GM21717 (cell line): ENCODE measurements around the gene PER1.
"Not testable (repeated sequence)": the region's sequence is repeated elsewhere in the genome, so short reads cannot be mapped to it uniquely, and the experiment has no call there.

Experiments used
- ATAC-seq: cut with Tn5 transposase; IDR thresholded peaks from one replicate; pipeline ENCODE4 v1.9.1; 2021; ENCODE audit warnings: mild to moderate bottlenecking, moderate library complexity; ENCODE audit not compliant: unreplicated experiment

Gene PER1

DNA sequence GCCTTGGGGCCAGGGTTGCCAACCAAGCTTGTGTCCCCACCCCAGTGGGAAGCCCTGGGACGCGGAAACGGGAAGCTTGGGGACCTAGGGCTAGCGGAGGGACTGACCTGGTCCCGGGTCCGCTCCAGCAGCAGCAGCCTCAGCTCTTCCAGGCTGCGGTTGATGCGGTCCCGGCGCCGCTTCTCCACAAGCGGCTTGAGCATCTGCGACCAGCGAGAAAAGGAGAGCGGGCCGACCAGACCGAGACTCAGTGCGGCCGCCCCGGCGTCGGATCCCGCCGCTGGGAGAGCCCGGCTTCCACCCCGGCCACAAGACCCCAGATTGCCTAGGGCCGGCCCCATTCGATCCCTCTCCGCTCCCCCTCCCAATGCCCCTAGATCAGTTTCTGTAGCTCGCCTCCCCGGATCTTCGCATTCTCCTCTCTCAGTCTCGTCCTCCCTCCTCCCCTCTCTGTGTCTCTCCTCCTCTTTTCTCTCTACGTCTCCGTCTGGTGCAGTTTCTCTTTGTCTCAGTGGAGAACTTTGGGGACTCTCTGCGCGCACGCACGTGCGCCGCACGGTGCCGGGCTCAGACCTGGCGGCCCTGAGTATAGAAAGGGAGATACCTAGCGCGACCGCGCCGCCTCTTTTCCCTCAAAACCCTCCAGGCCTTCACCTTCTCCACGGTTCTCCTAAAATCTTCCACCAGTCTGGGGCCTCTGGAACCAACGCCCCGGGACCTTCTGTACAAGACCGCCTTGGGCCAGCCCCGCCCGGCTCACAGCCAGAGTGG is 29.1 kb downstream of the PER1 start:
- no peak for ATAC-seq

DNA sequence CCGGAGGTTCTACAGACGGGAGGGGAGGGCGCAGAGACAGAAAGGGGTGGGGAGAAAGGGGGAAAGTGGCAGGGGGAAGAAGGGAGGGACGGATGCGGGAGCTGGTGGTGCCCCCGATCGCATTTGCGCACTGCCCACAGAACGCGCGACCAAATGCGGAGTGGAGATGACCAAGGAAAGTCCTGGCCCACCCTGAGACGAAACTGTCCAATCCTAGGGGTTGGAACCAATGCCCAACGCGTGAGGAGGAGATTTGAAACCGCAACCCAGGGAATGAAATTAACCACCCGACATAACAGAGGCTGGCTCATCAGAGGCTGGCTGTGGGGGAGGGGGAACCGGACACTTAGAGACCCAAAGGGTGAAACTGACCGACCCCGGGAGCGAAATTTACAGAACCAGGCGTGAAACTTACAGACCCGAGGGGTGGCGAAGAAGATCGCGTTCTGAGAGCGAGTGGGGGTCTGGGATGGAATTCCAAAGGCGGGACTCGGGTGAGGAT is 29.7 kb downstream of the PER1 start:
- ATAC-seq, result no peak

- ATAC-seq, result no peak
Observed at GRCh38 chr17:8121681-8122421, 30.4 kb downstream of the PER1 start.

DNA sequence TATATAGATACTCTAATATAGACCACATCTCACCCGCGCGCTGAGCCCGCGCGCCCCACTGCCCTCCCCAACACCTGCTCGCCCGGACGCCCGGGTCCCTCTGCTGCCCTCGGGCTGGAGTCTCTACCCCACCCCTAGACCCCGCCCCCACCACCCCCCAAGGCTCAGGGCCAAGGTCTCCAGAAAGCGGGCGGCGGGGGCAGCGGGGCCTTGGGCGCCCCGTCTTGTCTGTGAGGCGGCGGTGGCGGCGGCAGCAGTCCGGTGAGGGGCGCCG is 30.9 kb downstream of the PER1 start:
- ATAC-seq, result no peak

DNA sequence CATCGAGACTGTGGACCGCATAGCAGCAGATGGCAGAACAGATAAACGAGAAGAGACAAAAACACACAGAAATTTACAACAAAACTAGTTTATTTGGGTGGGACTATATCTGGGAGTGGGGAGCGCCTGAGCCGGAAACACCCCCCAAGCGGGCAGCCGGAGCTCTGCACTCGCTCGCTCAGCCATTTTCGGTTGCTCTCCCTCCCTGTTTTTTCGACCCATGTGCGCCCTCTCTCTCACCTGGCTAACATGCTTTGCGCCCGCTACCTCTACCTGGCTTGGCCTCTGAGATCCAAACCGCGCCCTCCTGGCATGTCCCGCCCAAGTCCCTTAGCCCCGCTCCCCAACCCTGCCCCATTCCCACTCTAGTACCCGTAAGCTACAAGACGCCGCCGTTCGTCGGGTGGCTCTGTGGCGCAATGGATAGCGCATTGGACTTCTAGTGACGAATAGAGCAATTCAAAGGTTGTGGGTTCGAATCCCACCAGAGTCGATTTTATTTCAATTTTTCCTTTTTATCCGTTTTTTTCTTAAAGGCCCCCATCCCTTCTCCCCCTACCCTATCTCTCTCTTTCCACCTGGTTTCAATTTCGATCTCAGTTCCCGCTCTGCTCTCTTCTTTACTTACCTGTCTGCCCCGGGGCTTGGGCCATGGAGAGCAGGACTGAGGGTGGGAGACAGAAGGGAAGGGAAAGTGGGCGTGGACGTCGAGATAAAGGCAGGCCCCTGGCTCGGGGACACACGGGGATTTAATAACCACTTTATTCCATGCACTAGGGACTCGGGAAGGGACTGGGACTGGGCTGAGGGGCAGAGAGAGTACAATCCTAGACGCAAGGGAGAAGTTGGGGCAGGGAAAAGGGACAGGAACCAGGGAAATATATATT is 31.4 kb downstream of the PER1 start:
- ATAC-seq, result no peak

DNA sequence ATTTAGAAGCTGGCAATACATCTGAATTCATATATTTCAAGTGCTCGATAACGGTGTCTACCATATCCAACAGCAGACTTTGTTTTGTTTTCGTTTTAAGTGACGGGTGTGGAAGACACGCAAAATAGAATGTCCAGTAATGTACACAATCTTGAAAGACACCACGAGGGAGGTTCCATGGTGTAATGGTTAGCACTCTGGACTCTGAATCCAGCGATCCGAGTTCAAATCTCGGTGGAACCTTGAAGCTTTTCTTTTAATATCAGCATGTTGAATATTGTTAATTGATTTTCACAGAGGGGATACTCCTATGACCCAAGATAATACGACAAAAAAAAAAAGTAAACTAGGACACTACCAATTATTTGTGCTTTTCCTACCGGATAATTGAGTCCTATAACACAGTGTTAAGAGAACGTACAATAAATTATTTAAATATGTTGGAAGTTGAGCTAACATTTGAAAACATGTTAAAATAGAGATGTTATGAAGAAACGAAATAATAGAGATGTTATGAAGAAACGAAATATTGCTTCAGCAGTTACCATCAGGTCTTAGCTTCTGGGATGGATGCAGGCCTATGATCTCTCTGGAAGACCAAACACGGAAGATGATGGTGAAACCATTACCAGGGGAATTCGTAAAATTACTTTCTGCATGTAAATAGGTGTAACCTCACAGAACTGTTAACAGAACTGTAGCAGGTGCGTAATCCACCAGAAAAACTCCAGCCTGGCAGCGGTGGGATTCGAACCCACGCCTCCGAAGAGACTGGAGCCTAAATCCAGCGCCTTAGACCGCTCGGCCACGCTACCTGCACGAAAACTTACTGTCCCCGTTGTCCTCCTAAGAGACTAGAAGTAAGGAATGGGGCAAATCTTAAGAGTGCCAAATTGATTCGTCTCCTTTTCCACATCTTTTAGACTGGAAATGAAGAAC is 32.4 kb downstream of the PER1 start:
- no peak for ATAC-seq

DNA sequence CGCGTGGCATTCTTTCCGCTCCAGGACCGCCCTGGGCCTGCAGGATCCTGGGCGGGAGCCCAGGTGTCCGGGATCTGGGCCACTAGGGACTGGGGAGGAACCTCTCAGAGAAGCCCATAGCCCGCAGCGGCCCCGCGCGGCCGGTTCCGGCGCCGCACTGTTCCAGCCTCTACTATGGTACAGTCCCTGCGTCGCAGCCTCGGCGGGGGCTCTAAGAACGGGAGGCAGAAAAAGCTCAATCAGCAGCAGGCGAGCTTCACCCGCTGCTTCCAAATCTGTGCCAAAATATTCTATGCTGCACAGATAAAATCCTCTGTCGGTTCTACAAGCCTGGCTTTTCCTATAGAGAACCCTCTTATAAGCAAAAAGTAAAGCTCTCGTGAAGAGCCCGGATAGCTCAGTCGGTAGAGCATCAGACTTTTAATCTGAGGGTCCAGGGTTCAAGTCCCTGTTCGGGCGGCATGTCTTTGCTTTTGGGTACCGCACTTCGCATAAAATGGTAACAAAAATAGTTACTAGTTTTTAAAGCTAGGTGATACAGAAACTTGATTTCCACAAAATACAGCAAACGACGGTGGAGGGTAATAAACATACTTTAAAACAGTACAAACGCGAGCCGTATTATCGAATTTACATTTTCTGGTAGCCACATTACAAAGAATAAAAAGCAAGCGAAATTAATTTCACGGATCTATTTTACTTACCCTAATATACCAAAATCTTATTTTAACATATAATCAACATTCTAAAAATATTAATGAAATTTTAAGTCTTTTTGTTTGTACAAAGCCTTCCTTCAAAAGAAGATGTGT is 33.2 kb downstream of the PER1 start:
- peak; percentile 24 for ATAC-seq

DNA sequence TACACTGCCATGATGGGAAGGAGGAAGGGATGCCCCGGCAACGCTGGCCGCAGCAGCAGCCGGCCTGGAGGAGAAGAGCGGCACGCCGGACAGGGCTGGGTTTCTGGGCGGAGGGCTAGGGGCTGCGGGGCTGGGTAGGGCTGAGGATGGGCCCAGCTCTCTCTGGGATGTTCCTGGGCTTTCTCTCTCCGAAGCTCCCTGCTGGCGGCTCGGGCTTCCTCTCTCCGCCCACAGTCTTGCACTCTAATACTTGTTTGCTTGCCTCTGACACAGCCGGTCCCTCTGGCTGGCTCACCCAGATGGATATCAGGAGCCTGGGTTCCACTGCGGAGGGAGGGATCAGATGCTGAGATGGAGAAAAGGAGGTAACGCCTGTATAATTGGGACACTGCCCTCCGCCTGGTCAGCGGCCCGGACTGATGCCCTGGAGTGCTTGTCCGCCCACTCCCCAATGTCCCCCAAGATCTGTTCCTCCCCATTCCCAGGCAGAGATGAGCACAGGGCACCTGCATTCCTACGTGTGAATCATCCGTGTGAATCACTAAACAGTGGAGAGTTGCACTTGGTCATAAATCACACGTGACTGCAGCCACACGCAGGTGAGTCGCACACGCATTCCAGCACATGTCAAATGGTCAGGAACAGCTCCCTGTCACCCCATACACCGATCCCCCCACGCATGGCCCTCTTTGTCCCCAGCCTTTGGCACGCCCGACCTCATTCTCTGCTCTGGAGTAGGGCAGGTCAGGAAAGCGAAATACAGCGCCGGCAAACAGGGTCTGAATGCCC is 34.0 kb downstream of the PER1 start, which contains the start of gene ALOXE3:
ALOXE3 (minus strand) TSS at position 535 of the 789 bp plus-strand sequence; CDS start at position 11, 524 bp downstream.
- no peak for ATAC-seq

DNA sequence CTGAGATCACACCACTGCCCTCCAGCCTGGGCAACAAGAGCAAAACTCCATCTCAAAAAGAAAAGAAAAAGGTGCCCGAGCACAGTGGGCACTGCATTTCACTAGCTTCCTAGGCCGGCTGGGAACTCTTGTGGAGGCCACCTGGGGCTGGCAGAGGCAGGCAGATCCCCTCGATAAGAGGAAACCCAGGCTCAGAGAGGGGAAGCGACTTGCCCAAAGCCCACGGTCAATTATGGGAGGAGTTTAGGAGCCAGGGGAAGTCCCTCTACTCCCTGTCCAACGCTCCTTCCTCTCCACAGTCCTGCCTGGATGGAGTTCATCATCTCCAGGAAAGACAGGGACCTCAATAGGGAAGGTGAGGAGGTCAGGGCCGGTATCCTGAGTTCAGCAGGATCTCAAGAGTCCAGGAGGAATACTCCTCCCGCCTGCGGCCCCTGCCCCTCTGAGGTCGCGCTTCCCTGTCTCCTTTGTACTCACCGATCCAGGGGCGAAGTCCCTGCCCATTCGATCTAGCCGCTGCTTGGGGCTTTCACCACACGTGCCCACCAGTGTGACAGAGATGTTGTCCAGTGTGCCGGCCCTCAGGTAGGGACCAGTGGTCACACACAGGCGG is 34.7 kb downstream of the PER1 start:
- no peak for ATAC-seq

GRCh38 chr17:8116776-8117175 is 35.4 kb downstream of the PER1 start:
- ATAC-seq, result no peak

DNA sequence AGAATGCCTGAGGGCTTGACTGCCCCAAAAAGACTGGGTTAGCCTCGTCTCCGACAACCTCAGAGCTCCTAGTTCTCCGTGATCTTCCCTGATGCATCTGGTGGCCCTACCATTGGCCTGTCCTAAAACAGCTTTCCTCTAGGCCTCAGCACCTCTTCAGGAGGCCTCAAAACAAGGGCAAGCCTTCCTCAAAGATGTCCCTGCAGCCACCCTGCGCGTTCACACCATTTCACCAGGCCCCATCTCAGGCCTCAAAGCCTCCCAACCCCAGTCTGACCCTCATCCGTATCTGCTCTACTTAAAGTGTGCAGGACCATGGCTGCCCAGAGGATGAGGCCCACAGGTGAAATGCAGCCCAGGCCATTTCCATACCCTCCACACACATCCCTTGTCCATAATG is 41.3 kb downstream of the PER1 start:
- no peak for ATAC-seq

GRCh38 chr17:8110456-8110804 is 41.8 kb downstream of the PER1 start:
- ATAC-seq, result no peak

DNA sequence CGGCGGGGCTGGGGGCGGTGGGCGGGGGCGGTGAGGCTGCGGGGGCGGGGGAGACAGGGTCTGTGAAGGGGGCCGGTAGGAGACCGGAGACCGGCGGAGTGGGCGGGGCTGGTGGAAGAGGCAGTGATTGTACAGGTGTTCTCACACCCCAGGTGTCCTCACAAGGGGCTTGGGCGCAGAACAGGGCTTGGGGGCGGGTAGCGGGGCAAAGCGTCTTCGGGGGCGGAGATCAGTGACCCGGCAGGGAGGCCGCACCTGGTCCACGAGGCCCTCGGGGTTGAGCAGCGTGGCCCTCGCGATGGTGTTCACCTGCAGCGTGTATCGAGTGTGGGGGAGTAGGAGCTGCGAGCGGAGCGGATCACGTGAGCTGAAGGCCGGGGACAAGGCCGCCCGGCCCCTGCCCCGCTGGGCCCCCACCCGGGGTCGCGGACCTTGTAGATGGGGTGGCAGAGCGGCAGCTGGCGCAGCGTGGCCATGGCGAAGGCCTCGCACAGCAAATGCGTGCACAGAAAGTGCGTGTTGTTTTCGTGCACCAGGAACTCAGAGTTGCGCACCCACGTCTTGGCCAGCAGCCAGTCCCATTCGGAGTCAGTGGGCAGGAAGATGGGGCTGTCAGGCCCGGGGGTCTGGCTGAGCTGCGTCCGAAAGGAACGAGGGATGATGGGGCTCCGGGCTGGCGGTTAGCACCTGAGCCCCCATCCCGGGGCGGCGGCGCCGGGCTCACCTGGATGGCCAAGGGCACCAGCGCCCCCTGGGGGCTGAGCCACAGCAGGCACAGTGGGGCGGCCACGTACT is 42.3 kb downstream of the PER1 start:
- no peak for ATAC-seq

GRCh38 chr17:8108972-8109660 is 43.1 kb downstream of the PER1 start:
- ATAC-seq, result no peak

- ATAC-seq, result not testable (repeated sequence)
Observed at GRCh38 chr17:8106980-8107379, 45.2 kb downstream of the PER1 start.

DNA sequence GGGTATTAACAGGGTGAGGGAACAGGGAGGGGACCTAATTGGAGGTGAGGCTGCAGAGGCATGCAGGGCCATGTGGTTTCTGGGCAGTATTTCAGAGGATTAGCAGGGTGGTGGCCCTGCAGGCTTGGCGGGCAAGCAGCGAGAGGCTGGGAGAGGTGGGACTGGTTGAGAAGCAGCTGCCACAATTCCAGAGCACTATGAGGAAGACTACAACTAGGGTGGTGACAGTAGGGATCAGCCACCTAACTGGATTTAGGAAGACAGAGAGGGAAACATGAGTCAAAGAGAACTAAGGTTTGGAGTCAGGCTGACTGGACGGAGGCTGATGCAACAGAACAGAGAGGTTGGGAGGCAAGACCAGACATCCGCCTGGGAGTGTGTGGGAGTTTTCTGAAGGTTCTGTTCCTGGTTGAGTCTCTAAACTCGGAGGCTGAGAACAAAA is 46.2 kb downstream of the PER1 start:
- ATAC-seq, result no peak

- no peak for ATAC-seq
Observed at GRCh38 chr17:8104911-8105310, 47.3 kb downstream of the PER1 start.
